SK-N-DZ (cell line): ENCODE data around the gene LSM2. TPM values are rescaled to one million over a fixed set of nuclear protein-coding genes. Genes with fewer than 3 reads are reported as not detected.
"Not testable (repeated sequence)": the region's sequence is repeated elsewhere in the genome, so short reads cannot be mapped to it uniquely, and the experiment has no call there.

Source experiments
- DNase-seq: peaks from one replicate; pipeline ENCODE4 v3.0.0-alpha.2; 2015; ENCODE audit warnings: low spot score
- polyA plus RNA-seq, 2 experiments: library from polyadenylated mRNA; depleted of rRNA; stranded (reverse); fragments of >200 nt; gene quantifications; 2 replicates each; pipeline ENCODE4 v1.2.3, GENCODE V29; 2014

The LSM2 gene
- 189 and 213 TPM in 2 replicates for polyA plus RNA-seq (2014; cell fraction: cytosol; rRNA removed)
- 95.0 and 96.4 TPM in 2 replicates for polyA plus RNA-seq (2014; cell fraction: nucleus; rRNA removed)

- peak; percentile 96 for DNase-seq
Measured at GRCh38 chr6:31806470-31807272, at the start of gene LSM2. Gene LSM2 (minus strand): TSS chr6:31806966. CDS start chr6:31806757, 209 bp downstream.

GRCh38 chr6:31851980-31852718 is 45.4 kb upstream of the LSM2 start:
- not testable (repeated sequence) for DNase-seq

GRCh38 chr6:31851485-31851832 is 44.7 kb upstream of the LSM2 start:
- no peak for DNase-seq

GRCh38 chr6:31850765-31851484 is 44.2 kb upstream of the LSM2 start:
- DNase-seq, result no peak

GRCh38 chr6:31847276-31847978 is 40.7 kb upstream of the LSM2 start:
- no peak for DNase-seq

- no peak for DNase-seq
Measured at GRCh38 chr6:31844507-31844906, 37.7 kb upstream of the LSM2 start.

- DNase-seq, result no peak
Measured at GRCh38 chr6:31842053-31842452, 35.3 kb upstream of the LSM2 start.

- not testable (repeated sequence) for DNase-seq
Measured at GRCh38 chr6:31839779-31840126, 33.0 kb upstream of the LSM2 start.

GRCh38 chr6:31838968-31839367 is 32.2 kb upstream of the LSM2 start:
- no peak for DNase-seq

GRCh38 chr6:31838114-31838553 is 31.4 kb upstream of the LSM2 start:
- DNase-seq, result not testable (repeated sequence)

GRCh38 chr6:31837369-31838113 is 30.8 kb upstream of the LSM2 start:
- DNase-seq, result no peak

GRCh38 chr6:31836474-31837368 is 30.0 kb upstream of the LSM2 start:
- no peak for DNase-seq

GRCh38 chr6:31836047-31836473 is 29.3 kb upstream of the LSM2 start:
- DNase-seq, result no peak

- DNase-seq, result peak; percentile 92
Measured at GRCh38 chr6:31834367-31835250, 27.8 kb upstream of the LSM2 start.

- DNase-seq, result no peak
Measured at GRCh38 chr6:31831350-31832215, 24.8 kb upstream of the LSM2 start.

- DNase-seq, result no peak
Measured at GRCh38 chr6:31830886-31831335, 24.1 kb upstream of the LSM2 start.

GRCh38 chr6:31829633-31830283 is 23.0 kb upstream of the LSM2 start:
- peak; percentile 59 for DNase-seq
